Colonic mucosa (tissue), 4 donors: ENCODE measurements around the gene SEMA5A. TPM values are rescaled to one million over a fixed set of nuclear protein-coding genes. Genes with fewer than 3 reads are reported as not detected.

ENCODE experiments used
- DNase-seq: peaks from one replicate; pipeline ENCODE4 v3.0.0-alpha.2; 2020
- H3K27ac ChIP-seq: fragments of 200-600 bp; one replicate; pipeline ENCODE4 v1.8.0; 2021
- H3K27me3 ChIP-seq: fragments of 200-600 bp; one replicate; pipeline ENCODE4 v1.8.0; 2021
- H3K36me3 ChIP-seq: fragments of 200-600 bp; one replicate; pipeline ENCODE4 v1.8.0; 2021
- H3K4me1 ChIP-seq: fragments of 200-600 bp; one replicate; pipeline ENCODE4 v1.8.0; 2021; ENCODE audit warnings: mild to moderate bottlenecking
- H3K4me3 ChIP-seq: fragments of 200-600 bp; one replicate; pipeline ENCODE4 v1.8.0; 2021
- H3K9ac ChIP-seq, 2 donors: one replicate each; pipeline ENCODE4 v1.7.0; 2013; ENCODE audit warnings: control low read depth in 2 of 2, low read depth in 2 of 2, low read length in 2 of 2
- H3K9me3 ChIP-seq: fragments of 200-600 bp; one replicate; pipeline ENCODE4 v1.8.0; 2021
- CTCF ChIP-seq: fragments of 200-600 bp; IDR thresholded peaks from one replicate; pipeline ENCODE4 v1.8.0; 2022; ENCODE audit warnings: antibody characterized with exemption, mild to moderate bottlenecking
- intact Hi-C: fragments of 100-400 bp; cut with DNase I; formaldehyde crosslinking; loops from one replicate; pipeline ENCODE4 v1.14.1; 2022
- total RNA-seq, 2 donors: library from RNA; stranded (reverse); fragmentation: NEBNext Ultra II Directional in 1 of 2; extraction: Animal tissue kit (Norgen Biotek cat#: 25700) in 1 of 2; gene quantifications; one replicate each; pipeline ENCODE4 v1.2.1, GENCODE V29; 2021
- donor health status: healthy.
- donor health status: DM: no; HTN: no; CAD: no.
- donor health status: DM: no; HTN: no; CAD: no.

The SEMA5A gene
- total RNA-seq, 2 donors from 2014 or later = 23.3 to 32.7 TPM

- Histone ChIP-seq H3K27ac (no peak overlapping the region), H3K27me3 (no peaks in the 10 kb centered on the region), H3K4me1 (no peaks in the 10 kb centered on the region), H3K4me3 (no peak overlapping the region), H3K36me3 (no peaks in the 10 kb centered on the region), H3K9ac (no peak overlapping the region), H3K9me3 (no peaks in the 10 kb centered on the region)
- TF ChIP-seq CTCF = no peak
- intact Hi-C loops = no loop called here
- DNase-seq = no peak
These were observed 483.0 kb downstream of the SEMA5A start for GRCh38 chr5:9062873-9063272.

- Histone ChIP-seq H3K4me3 (no peak overlapping the region), H3K27me3 (no peaks in the 10 kb centered on the region), H3K27ac (no peak overlapping the region), H3K9me3 (no peaks in the 10 kb centered on the region), H3K9ac (no peak overlapping the region), H3K36me3 (no peaks in the 10 kb centered on the region), H3K4me1 (no peaks in the 10 kb centered on the region)
- intact Hi-C loops = no loop called here
- no peak for TF ChIP-seq CTCF
- DNase-seq = no peak
These were observed 485.8 kb downstream of the SEMA5A start for GRCh38 chr5:9059920-9060691.

- intact Hi-C loops = no loop called here
- H3K9ac ChIP-seq = no peak overlapping the region
- no peak overlapping the region for H3K27ac ChIP-seq
- H3K4me3 ChIP-seq = no peak overlapping the region
- no peak for DNase-seq
- no peaks in the 10 kb centered on the region for H3K36me3 ChIP-seq
- H3K9me3 ChIP-seq = no peaks in the 10 kb centered on the region
- no peaks in the 10 kb centered on the region for H3K4me1 ChIP-seq
- H3K27me3 ChIP-seq = no peaks in the 10 kb centered on the region
- TF ChIP-seq CTCF = no peak
These were observed 487.2 kb downstream of the SEMA5A start for GRCh38 chr5:9058666-9059065.

- H3K27me3 ChIP-seq = no peaks in the 10 kb centered on the region
- no peak for DNase-seq
- no peak overlapping the region for H3K27ac ChIP-seq
- H3K4me3 ChIP-seq = no peak overlapping the region
- H3K4me1 ChIP-seq = no peaks in the 10 kb centered on the region
- no peaks in the 10 kb centered on the region for H3K36me3 ChIP-seq
- intact Hi-C loops = no loop called here
- H3K9ac ChIP-seq = no peak overlapping the region
- no peaks in the 10 kb centered on the region for H3K9me3 ChIP-seq
- no peak for TF ChIP-seq CTCF
These were observed 487.7 kb downstream of the SEMA5A start for GRCh38 chr5:9058161-9058560.

GRCh38 chr5:9057406-9058000 is 488.4 kb downstream of the SEMA5A start:
- Histone ChIP-seq H3K4me1 (no peaks in the 10 kb centered on the region), H3K9me3 (no peaks in the 10 kb centered on the region), H3K9ac (no peak overlapping the region), H3K4me3 (no peak overlapping the region), H3K27me3 (no peaks in the 10 kb centered on the region), H3K27ac (no peak overlapping the region), H3K36me3 (no peaks in the 10 kb centered on the region)
- intact Hi-C loops = no loop called here
- no peak for DNase-seq
- TF ChIP-seq CTCF = no peak
